ENCODE results near the gene DENND1C.
"Not testable (repeated sequence)": the region's sequence is repeated elsewhere in the genome, so short reads cannot be mapped to it uniquely, and the experiment has no call there.

The DENND1C gene

GRCh38 chr19:6510618-6511017, 29.0 kb upstream of the DENND1C start:
- no peaks in the 10 kb centered on the region for H3K9me3 ChIP-seq (ENCODE audit: severe bottlenecking)
- no peak overlapping the region for H3K27ac ChIP-seq
- H3K27me3 ChIP-seq (ENCODE audit: insufficient read depth, low read depth, severe bottlenecking): no peaks in the 10 kb centered on the region
- TF ChIP-seq, protein P1, sequence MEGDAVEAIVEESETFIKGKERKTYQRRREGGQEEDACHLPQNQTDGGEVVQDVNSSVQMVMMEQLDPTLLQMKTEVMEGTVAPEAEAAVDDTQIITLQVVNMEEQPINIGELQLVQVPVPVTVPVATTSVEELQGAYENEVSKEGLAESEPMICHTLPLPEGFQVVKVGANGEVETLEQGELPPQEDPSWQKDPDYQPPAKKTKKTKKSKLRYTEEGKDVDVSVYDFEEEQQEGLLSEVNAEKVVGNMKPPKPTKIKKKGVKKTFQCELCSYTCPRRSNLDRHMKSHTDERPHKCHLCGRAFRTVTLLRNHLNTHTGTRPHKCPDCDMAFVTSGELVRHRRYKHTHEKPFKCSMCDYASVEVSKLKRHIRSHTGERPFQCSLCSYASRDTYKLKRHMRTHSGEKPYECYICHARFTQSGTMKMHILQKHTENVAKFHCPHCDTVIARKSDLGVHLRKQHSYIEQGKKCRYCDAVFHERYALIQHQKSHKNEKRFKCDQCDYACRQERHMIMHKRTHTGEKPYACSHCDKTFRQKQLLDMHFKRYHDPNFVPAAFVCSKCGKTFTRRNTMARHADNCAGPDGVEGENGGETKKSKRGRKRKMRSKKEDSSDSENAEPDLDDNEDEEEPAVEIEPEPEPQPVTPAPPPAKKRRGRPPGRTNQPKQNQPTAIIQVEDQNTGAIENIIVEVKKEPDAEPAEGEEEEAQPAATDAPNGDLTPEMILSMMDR (IDR thresholded peaks at IDR 0.05; ENCODE audit: low read depth, low read length): no peak
- DNase-seq: no peak
- no peak overlapping the region for H3K4me3 ChIP-seq (ENCODE audit: low read depth, low read length)
- no peaks in the 10 kb centered on the region for H3K36me3 ChIP-seq

- H3K9me3 ChIP-seq (ENCODE audit: severe bottlenecking): no peaks in the 10 kb centered on the region
- H3K4me3 ChIP-seq (ENCODE audit: low read depth, low read length): no peak overlapping the region
- H3K36me3 ChIP-seq: no peaks in the 10 kb centered on the region
- DNase-seq: no peak
- H3K27ac ChIP-seq: no peak overlapping the region
- no peaks in the 10 kb centered on the region for H3K27me3 ChIP-seq (ENCODE audit: insufficient read depth, low read depth, severe bottlenecking)
- TF ChIP-seq, protein P1 (IDR thresholded peaks at IDR 0.05; ENCODE audit: low read depth, low read length): no peak
Measured at GRCh38 chr19:6509118-6509971, 27.8 kb upstream of the DENND1C start.

- not testable (repeated sequence) for H3K9me3 ChIP-seq (ENCODE audit: severe bottlenecking); H3K4me3 ChIP-seq (ENCODE audit: low read depth, low read length); H3K27ac ChIP-seq; DNase-seq; H3K27me3 ChIP-seq (ENCODE audit: insufficient read depth, low read depth, severe bottlenecking); H3K36me3 ChIP-seq
Measured at GRCh38 chr19:6508028-6508771, 26.6 kb upstream of the DENND1C start.

GRCh38 chr19:6503407-6504201, 22.0 kb upstream of the DENND1C start:
- no peak overlapping the region for H3K27ac ChIP-seq
- no peak overlapping the region for H3K4me3 ChIP-seq (ENCODE audit: low read depth, low read length)
- H3K36me3 ChIP-seq: no peaks in the 10 kb centered on the region
- no peaks in the 10 kb centered on the region for H3K9me3 ChIP-seq (ENCODE audit: severe bottlenecking)
- TF ChIP-seq, protein P1 (IDR thresholded peaks at IDR 0.05; ENCODE audit: low read depth, low read length): no peak
- no peak for DNase-seq
- no peaks in the 10 kb centered on the region for H3K27me3 ChIP-seq (ENCODE audit: insufficient read depth, low read depth, severe bottlenecking)

DNA sequence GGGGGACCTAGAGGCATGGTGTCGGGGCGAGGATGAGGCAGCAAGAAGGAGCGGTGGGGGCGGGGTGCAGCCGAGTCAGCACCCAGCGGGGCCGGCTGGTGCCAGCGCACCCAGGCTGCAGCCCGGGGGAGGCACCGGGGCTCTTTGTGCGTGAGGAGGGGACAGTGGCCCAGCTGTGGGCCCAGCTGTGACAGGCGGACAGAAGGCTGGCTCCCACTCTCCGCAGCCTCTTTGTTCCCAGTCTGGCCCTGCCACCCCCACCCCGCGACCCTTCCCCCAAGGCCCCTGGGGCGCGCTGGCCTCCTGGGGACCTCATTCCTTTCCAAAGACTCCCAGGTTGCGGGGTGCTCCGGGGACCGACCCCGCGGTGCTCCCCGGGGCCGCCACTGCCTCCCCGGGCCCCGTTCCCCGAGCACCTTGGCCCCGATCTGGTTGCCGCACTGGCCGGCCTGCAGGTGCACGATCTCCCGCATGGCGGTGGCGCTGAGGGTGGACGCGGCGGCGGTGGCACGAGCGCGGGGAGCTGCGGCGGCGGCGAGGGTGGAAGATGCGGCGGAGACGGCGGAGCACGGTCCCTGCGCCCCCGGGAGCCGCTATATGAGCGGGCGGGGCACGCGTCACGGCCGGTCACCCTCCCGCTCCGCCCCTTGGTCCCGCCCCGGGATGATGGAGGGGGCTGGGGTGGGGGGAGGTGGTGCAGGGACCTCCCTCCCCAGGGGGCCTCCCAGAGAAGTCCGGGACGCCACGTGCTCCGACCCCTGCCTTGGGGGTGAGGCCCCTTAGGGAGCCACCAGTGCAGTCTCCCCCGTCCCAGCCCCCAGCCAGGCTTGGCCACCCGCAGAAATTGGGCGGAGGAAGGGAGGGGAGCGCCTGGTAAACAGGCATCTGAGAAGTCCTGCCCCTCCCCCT, 20.4 kb upstream of the DENND1C start, which contains the start of gene TUBB4A:
TUBB4A (minus strand) TSS at position 570 of the 909 bp plus-strand sequence; CDS start at position 473, 97 bp downstream.
- no peaks in the 10 kb centered on the region for H3K9me3 ChIP-seq (ENCODE audit: severe bottlenecking)
- DNase-seq: peak; percentile 56
- H3K27me3 ChIP-seq (ENCODE audit: insufficient read depth, low read depth, severe bottlenecking): no peaks in the 10 kb centered on the region
- H3K36me3 ChIP-seq: no peaks in the 10 kb centered on the region
- peak within 1 kb of the TSS; percentile 76 for H3K4me3 ChIP-seq (ENCODE audit: low read depth, low read length)
- TF ChIP-seq, protein P1 (IDR thresholded peaks at IDR 0.05; ENCODE audit: low read depth, low read length): no peak
- peak within 1 kb of the TSS; percentile 25; the same call in 1 of the 2 replicates for H3K27ac ChIP-seq

Measured in WERI-Rb-1 (cell line).